T follicular helper cell (primary cell): ENCODE results near the gene VTI1A.

Source experiments
- DNase-seq: peaks from one replicate; pipeline ENCODE4 v3.0.0-alpha.2; 2020; ENCODE audit warnings: low read depth

The VTI1A gene

GRCh38 chr10:112810711-112811151, 363.7 kb downstream of the VTI1A start:
- no peak for DNase-seq

- DNase-seq, result no peak
Measured at GRCh38 chr10:112811741-112812551, 364.9 kb downstream of the VTI1A start.

GRCh38 chr10:112812586-112812985, 365.6 kb downstream of the VTI1A start:
- no peak for DNase-seq

DNA sequence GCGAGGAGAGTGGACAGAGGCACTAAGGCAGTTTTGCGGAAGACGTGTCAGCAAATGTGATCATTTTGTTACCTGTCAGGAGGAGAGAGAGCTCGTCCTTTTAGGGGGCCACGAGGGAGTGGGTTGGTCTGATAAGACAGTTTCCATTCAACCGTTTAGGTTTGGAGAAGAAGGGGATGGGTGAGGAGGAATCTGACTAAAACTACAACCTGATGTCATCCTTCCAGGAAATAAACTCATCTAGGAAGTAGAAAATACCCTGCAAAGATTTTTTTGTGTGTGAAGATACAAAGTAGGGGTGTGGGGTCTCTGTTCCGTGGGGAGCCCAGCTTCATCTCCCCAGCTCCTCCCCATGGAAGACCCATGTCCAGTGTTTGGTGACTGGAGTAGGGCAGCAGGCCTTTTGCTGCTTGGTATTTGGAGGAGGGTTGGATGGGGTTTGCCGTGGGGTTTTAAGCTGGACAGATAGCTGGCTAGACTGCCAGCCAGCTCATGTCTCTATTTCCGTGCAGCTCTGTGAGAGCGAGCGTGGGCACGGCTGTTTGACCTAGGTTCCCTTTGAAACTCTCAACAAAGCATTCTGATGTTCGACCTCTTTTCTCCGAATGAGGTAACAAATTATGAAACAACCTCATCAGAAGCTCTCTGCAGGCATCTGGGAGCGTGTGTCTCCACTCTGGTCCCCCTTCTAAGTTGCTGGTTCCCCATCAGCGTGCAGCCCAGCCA, 367.0 kb downstream of the VTI1A start:
- no peak for DNase-seq

- DNase-seq, result no peak
Measured at GRCh38 chr10:112815269-112816032, 368.4 kb downstream of the VTI1A start.

GRCh38 chr10:112816033-112816430, 369.0 kb downstream of the VTI1A start:
- DNase-seq, result no peak

DNA sequence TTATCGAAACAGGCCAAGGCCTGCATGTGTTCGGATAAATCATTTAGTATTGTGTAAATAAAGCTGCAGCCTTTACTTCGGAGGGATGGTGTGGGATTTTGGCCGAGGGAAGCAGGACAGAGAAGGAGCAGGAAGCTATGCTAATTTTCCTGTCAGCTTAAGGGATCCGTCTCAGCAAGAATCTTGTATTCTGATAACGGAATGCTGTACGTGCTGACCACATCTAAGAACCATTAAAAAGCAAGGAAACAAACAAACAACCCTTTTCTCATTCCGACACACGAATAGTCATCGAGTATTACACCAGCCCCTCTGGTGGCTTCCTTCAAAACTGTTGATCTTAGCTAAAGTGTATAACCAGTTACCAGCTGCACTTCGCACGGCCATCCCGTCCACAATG, 369.9 kb downstream of the VTI1A start:
- no peak for DNase-seq

GRCh38 chr10:112817981-112818777, 371.2 kb downstream of the VTI1A start:
- no peak for DNase-seq

GRCh38 chr10:112819231-112819630, 372.2 kb downstream of the VTI1A start:
- DNase-seq, result no peak

- no peak for DNase-seq
Measured at GRCh38 chr10:112820320-112820719, 373.3 kb downstream of the VTI1A start.

DNA sequence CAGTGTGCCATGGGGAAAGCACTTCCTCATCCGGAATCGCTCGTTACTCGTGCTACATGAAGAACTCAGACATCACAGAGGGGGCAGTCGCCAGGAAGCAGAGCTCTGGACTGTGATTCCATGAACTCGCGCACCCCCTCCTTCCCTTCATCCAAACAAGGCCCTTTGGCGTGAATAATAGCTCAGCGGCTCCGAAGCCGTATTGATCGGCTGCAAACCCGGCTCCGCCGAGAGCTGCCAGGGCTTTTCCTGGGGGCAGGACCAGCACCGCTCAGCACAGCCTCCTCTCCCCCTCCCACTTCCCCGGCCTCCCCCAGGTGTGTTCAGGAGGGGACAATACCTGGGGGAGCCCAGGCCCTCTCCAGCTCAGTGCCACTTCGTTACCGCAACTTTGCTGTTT, 374.0 kb downstream of the VTI1A start:
- no peak for DNase-seq

- no peak for DNase-seq
Measured at GRCh38 chr10:112821663-112822062, 374.6 kb downstream of the VTI1A start.

DNA sequence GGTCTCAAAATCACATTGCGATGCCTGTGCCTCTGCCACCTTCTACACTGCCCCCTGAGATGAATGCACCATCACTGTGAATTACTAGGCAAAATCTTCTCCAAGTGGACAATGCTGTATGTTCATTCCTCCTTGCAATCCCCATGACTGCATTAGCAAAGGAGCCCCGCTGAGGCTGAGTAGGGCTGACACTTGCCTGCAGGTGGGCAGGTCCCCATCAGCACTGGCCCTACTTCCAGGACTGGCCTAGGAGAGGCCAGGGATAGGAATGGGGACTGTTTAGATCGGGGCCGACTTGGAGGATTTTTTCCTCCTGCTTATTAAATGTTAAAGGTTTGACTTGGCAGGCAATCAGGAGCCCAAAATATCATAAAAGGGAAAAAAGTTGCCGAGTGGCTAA, 376.0 kb downstream of the VTI1A start:
- DNase-seq, result no peak

DNA sequence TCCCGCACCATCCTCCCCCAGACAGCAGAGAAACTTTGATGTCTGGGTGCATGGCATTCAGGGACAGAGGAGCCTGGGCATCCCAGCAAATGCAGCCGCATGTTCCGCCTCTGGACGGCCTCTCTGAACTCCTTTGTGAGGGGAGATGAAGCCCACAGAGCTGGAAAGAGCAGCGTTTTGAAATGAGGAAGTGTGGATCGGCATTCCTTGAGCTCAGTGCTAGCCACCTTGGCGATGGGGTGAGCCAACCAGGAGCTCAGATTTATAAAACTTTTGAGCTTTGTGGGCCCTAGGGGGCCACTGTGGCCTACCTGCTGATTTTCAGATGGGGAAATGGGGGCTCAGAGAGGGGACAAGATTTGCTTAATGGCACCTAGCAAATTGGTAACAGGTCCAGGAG, 376.6 kb downstream of the VTI1A start:
- no peak for DNase-seq

GRCh38 chr10:112826018-112826697, 379.1 kb downstream of the VTI1A start:
- DNase-seq, result no peak

GRCh38 chr10:112827086-112827485, 380.1 kb downstream of the VTI1A start:
- no peak for DNase-seq

DNA sequence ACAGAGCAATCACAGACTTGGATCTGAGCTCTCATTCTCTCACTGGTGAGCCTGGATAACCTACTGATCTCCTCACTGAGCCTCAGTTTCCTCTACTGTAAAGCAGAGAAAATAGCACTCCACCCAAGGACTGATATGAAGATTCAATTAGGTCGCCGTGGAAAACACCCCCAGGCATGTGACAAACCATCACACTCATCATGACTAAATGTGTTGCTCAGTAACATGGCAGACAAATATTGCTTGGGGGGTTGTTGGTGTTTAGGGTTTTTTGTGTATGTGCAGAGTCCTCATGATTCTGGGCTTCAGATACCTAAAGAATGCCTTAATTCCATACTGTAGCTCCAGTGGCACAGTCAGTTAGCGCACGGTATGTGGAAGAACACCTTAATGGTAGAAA, 380.9 kb downstream of the VTI1A start:
- no peak for DNase-seq

DNA sequence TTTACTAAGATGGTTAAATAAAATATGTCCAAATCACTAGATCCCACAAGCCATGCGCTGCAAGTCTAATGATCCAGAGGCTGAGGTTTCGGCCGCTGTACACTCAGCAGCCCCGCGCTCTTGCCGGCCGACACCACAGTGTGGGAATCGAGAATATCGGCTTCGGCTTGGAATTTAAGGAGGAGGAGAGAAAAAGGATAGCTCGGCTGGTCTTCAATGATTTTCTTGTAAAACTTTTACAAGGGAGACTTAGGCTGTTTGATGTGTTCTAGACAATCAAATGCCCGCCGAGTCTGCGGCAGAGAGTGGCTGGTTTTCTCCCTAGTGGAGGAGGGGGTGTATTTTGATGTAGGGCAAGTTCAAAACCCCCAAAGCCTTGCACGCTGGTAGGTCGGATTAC, 384.8 kb downstream of the VTI1A start:
- DNase-seq, result no peak

DNA sequence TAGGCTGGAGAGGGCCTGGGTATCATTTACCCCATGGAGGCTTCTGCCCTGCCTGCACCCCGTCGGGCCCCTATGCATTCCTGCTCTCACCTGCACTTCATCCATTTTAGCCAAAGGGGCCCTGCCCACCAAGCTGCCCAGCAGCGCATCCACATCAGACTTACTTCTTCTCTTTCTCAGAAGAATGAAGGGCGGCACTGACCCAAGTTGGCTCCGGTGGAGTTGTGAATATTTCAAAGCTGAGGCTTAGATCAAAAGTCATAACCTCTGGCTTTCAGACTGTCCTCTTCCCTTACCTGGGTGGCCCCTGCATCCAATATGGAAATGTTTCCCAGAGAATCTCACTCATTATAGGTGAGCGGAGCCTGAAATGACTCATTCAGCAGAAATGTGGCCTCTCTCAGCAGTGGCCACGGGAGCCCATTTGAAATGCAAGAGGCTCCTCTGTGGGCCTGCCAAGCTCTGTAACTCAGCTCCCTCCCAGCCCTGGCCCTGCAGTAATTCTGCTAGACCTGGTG, 385.4 kb downstream of the VTI1A start:
- DNase-seq, result no peak

DNA sequence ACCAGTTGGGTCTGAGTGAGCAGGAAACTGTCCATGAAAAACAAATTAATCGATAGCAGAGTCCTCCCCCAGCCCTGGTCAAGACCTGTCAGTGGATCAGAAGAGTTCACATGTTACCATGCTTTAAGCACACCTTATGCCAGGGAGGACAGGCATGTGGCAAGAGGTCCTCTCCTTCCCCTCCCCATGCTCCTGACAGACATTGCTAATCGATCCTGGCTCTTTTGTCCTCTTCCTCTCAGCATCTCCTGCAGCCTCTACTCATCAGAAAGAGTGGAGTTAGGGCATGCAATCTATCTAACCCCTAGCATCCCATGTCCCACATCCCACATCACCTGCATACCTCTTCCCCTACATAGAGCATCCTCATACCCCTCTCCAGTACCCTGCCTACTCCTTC, 385.9 kb downstream of the VTI1A start:
- no peak for DNase-seq

- DNase-seq, result no peak
Measured at GRCh38 chr10:112834751-112835181, 387.8 kb downstream of the VTI1A start.
